Stimulated activated naive CD4-positive, alpha-beta T cell (primary cell): ENCODE results near the gene NCOR2.

ENCODE experiments used
- DNase-seq, 6 experiments: peaks; one replicate each; lab custom pipeline; 2025; lab: John Stamatoyannopoulos, UW

Gene NCOR2

GRCh38 chr12:124527861-124528561 is 39.4 kb downstream of the NCOR2 start:
- DNase-seq: no peak

- no peak for DNase-seq
These were observed 41.3 kb downstream of the NCOR2 start for GRCh38 chr12:124525927-124526692.

- DNase-seq: no peak
These were observed 42.0 kb downstream of the NCOR2 start for GRCh38 chr12:124525455-124525854.

GRCh38 chr12:124524231-124524925 is 43.0 kb downstream of the NCOR2 start:
- no peak for DNase-seq

- DNase-seq: no peak
These were observed 44.3 kb downstream of the NCOR2 start for GRCh38 chr12:124523071-124523470.

GRCh38 chr12:124520907-124521306 is 46.5 kb downstream of the NCOR2 start:
- no peak for DNase-seq

GRCh38 chr12:124520265-124520701 is 47.1 kb downstream of the NCOR2 start:
- no peak for DNase-seq

- no peak for DNase-seq
These were observed 47.7 kb downstream of the NCOR2 start for GRCh38 chr12:124519746-124520145.

GRCh38 chr12:124518051-124518932 is 49.1 kb downstream of the NCOR2 start:
- DNase-seq: no peak
